Lower lobe of right lung (tissue), 2 donors: ENCODE measurements around the gene SRSF4. TPM values are rescaled to one million over a fixed set of nuclear protein-coding genes. Genes with fewer than 3 reads are reported as not detected.

Experiments used
- ATAC-seq, 2 donors: fragments of 200-7000 bp; cut with Tn5 transposase; one replicate each; pipeline ENCODE4 v1.9.1; 2020 to 2022; ENCODE audit warnings: mild to moderate bottlenecking in 2 of 2, moderate library complexity in 2 of 2
- DNase-seq: peaks from one replicate; pipeline ENCODE4 v3.0.0-alpha.2; 2020
- H3K27ac ChIP-seq: fragments of 200-600 bp; one replicate; pipeline ENCODE4 v1.8.0; 2022
- H3K27me3 ChIP-seq: fragments of 200-600 bp; one replicate; pipeline ENCODE4 v1.8.0; 2022; ENCODE audit warnings: low read depth
- H3K36me3 ChIP-seq: fragments of 200-600 bp; one replicate; pipeline ENCODE4 v1.8.0; 2022; ENCODE audit warnings: mild to moderate bottlenecking
- H3K4me1 ChIP-seq: fragments of 200-600 bp; one replicate; pipeline ENCODE4 v1.8.0; 2022
- H3K4me3 ChIP-seq: fragments of 200-600 bp; one replicate; pipeline ENCODE4 v1.8.0; 2022; ENCODE audit warnings: mild to moderate bottlenecking
- H3K9me3 ChIP-seq: fragments of 200-600 bp; one replicate; pipeline ENCODE4 v1.8.0; 2022
- CTCF ChIP-seq: fragments of 200-600 bp; IDR thresholded peaks from one replicate; pipeline ENCODE4 v1.8.0; 2022; ENCODE audit warnings: antibody characterized with exemption, mild to moderate bottlenecking
- intact Hi-C: fragments of 100-400 bp; cut with DNase I; formaldehyde crosslinking; loops from one replicate; pipeline ENCODE4 v1.11.0; 2022
- total RNA-seq: library from RNA; stranded (reverse); fragmentation: NEBNext Ultra II Directional; extraction: Animal tissue kit (Norgen Biotek cat#: 25700); gene quantifications from one replicate; pipeline ENCODE4 v1.2.1, GENCODE V29; 2021
- donor health status: DM: no; HTN: yes; CAD: no; lungs with severe emphysema.

The SRSF4 gene
- total RNA-seq, 1 donor from 2014 or later: 73.9 TPM

DNA sequence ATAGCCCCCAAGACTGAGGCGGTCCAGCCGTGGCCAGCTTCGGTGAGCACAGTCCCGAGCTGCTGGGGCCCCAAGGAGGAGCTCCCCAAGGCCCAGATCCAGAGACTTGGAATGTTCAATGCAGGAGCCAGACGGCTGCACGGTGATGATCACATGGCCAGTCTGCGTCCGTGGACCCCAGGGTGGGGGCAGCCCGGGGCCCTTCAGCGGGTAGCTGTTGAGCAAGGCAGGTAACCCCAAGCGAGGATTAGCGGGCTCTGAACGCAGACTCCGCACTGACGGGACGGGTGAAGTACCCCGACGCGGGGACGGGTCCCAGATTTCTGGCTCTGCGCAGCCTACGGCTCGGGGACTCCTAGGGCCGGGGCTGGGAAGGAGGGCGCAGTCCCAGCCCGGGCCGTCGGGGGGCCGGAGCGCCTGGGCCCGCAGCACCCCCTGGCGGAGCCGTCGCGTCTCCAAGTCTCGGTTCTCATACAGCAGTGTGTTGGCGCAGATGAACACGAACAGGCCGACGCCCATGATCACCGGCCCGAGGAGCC lies 60.7 kb downstream of the SRSF4 start:
- ATAC-seq: peak; percentile 43 to 54
- peak; percentile 63 for DNase-seq
- peak; percentile 66 for TF ChIP-seq CTCF
- H3K4me3 ChIP-seq: peak overlapping the region; percentile 70
- peaks cover 48% of the 10 kb centered on the region for H3K27me3 ChIP-seq
- intact Hi-C loops: no loop called here
- H3K4me1 ChIP-seq: peaks cover 27% of the 10 kb centered on the region
- peaks cover 26% of the 10 kb centered on the region for H3K36me3 ChIP-seq
- no peaks in the 10 kb centered on the region for H3K9me3 ChIP-seq
- no peak overlapping the region for H3K27ac ChIP-seq

- H3K36me3 ChIP-seq: peaks cover 32% of the 10 kb centered on the region
Observed at GRCh38 chr1:29120367-29120766, 61.3 kb downstream of the SRSF4 start.

GRCh38 chr1:29119121-29119929 lies 62.4 kb downstream of the SRSF4 start:
- DNase-seq: no peak
- no peak overlapping the region for H3K4me3 ChIP-seq

More at GRCh38 chr1:29120367-29120766, 61.3 kb downstream of the SRSF4 start:
- Histone ChIP-seq H3K27me3 (peaks cover 45% of the 10 kb centered on the region), H3K27ac (no peak overlapping the region), H3K4me1 (peaks cover 25% of the 10 kb centered on the region), H3K4me3 (no peak overlapping the region), H3K9me3 (no peaks in the 10 kb centered on the region)
- no peak for ATAC-seq
- TF ChIP-seq CTCF: no peak
- DNase-seq: no peak
- intact Hi-C loops: no loop called here

GRCh38 chr1:29117381-29117780 lies 64.3 kb downstream of the SRSF4 start:
- DNase-seq: no peak
- Histone ChIP-seq H3K4me1 (peaks cover 7% of the 10 kb centered on the region), H3K27me3 (peaks cover 18% of the 10 kb centered on the region), H3K27ac (no peak overlapping the region), H3K9me3 (no peaks in the 10 kb centered on the region), H3K4me3 (no peak overlapping the region), H3K36me3 (peaks cover 55% of the 10 kb centered on the region)
- ATAC-seq: no peak
- intact Hi-C loops: no loop called here
- no peak for TF ChIP-seq CTCF

More at GRCh38 chr1:29119121-29119929, 62.4 kb downstream of the SRSF4 start:
- Histone ChIP-seq H3K27ac (no peak overlapping the region), H3K27me3 (peaks cover 35% of the 10 kb centered on the region), H3K36me3 (peaks cover 39% of the 10 kb centered on the region), H3K4me1 (peaks cover 19% of the 10 kb centered on the region), H3K9me3 (no peaks in the 10 kb centered on the region)
- no peak for ATAC-seq
- intact Hi-C loops: no loop called here
- TF ChIP-seq CTCF: no peak

DNA sequence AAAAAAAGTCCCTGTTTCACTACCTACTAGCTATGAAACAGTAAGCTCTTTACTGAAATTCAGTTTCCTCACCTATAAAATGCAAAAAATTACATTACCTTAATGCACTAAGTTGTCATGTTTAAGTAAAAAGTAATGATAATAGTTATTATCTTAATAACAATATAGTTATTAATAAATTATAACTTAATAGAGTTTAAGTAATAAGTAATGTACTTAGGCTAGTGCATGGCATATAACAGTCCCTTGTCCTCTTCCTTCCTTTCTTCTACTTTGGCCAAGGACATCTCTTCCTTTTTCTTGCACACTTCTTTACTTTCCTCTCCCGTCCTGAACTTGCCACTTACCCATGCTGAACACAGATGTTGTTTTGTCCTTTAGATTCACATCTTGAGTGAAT lies 67.0 kb downstream of the SRSF4 start:
- ATAC-seq: no peak
- intact Hi-C loops: no loop called here

More for the DNA sequence above, 67.0 kb downstream of the SRSF4 start:
- Histone ChIP-seq H3K36me3 (peaks cover 71% of the 10 kb centered on the region), H3K27ac (no peak overlapping the region), H3K4me3 (no peak overlapping the region), H3K27me3 (no peaks in the 10 kb centered on the region), H3K9me3 (no peaks in the 10 kb centered on the region), H3K4me1 (no peaks in the 10 kb centered on the region)
- TF ChIP-seq CTCF: no peak
- DNase-seq: no peak
